Heart right ventricle (tissue), 16 donors: ENCODE data around the gene PRKRIP1. TPM values are rescaled to one million over a fixed set of nuclear protein-coding genes. Genes with fewer than 3 reads are reported as not detected.
A peak's percentile ranks its signal among the peaks of the same experiment; 100 is the strongest.
"Not testable (repeated sequence)": the region's sequence is repeated elsewhere in the genome, so short reads cannot be mapped to it uniquely, and the experiment has no call there.

ENCODE experiments used
- ATAC-seq, 8 donors: fragments of 200-7000 bp; cut with Tn5 transposase; one replicate each; pipeline ENCODE4 v1.9.1; 2020; ENCODE audit warnings: mild to moderate bottlenecking in 8 of 8, moderate library complexity in 8 of 8, moderate number of reproducible peaks in 1 of 8
- DNase-seq, 2 donors: peaks; one replicate each; pipeline ENCODE4 v3.0.0-alpha.2; 2020
- H3K27ac ChIP-seq, 10 donors: fragments of 200-600 bp; sonication (generic) in 2 of 10; one replicate each; pipeline versions ENCODE4 v1.5.0 to v1.8.0; 2020 to 2022; ENCODE audit warnings: mild to moderate bottlenecking in 3 of 10
- H3K27me3 ChIP-seq, 7 donors: fragments of 200-600 bp; one replicate each; pipeline ENCODE4 v1.8.0; 2021 to 2022; ENCODE audit warnings: mild to moderate bottlenecking in 2 of 7
- H3K36me3 ChIP-seq, 9 donors: fragments of 200-600 bp; sonication (generic) in 1 of 9; one replicate each; pipeline versions ENCODE4 v1.5.0 to v1.8.0; 2020 to 2022; ENCODE audit warnings: mild to moderate bottlenecking in 2 of 9
- H3K4me1 ChIP-seq, 9 donors: fragments of 200-600 bp; sonication (generic) in 1 of 9; one replicate each; pipeline versions ENCODE4 v1.5.0 to v1.8.0; 2020 to 2022; ENCODE audit warnings: mild to moderate bottlenecking in 4 of 9
- H3K4me3 ChIP-seq, 10 donors: fragments of 200-600 bp; sonication (generic) in 2 of 10; one replicate each; pipeline versions ENCODE4 v1.5.0 to v1.8.0; 2020 to 2022; ENCODE audit warnings: mild to moderate bottlenecking in 7 of 10, moderate library complexity in 2 of 10
- H3K9me3 ChIP-seq, 11 donors: fragments of 200-600 bp in 10 of 11; sonication (generic) in 2 of 11; one replicate each; pipeline versions ENCODE4 v1.5.0 to v1.8.0; 2013 to 2022; ENCODE audit warnings: mild to moderate bottlenecking in 2 of 11, control low read depth in 1 of 11, moderate library complexity in 1 of 11
- CTCF ChIP-seq, 9 donors: fragments of 200-600 bp; sonication (generic) in 2 of 9; IDR thresholded peaks; one replicate each; pipeline versions ENCODE4 v1.5.0 to v1.8.0; 2021 to 2022; ENCODE audit warnings: antibody characterized with exemption in 9 of 9, mild to moderate bottlenecking in 5 of 9, moderate library complexity in 1 of 9
- WGBS, 2 donors: extraction: QIAGEN DNeasy Blood & Tissue Kit; methylation state at CpG; one replicate each; pipeline ENCODE4 v1.1.7; 2013; ENCODE audit warnings: inconsistent platforms in 1 of 2; 5-methylcytosine and 5-hydroxymethylcytosine counted together
- intact Hi-C, 10 donors: fragments of 100-400 bp; cut with DNase I; formaldehyde crosslinking; loops; one replicate each; pipeline versions ENCODE4 v1.11.1 to v1.14.2; 2022
- polyA plus RNA-seq, 2 donors: library from polyadenylated mRNA; stranded (reverse); fragments of 200-250 nt; gene quantifications; one replicate each; pipeline ENCODE4 v1.2.3, GENCODE V29; 2013
- total RNA-seq, 10 donors: library from RNA; stranded (reverse); fragmentation: NEBNext Ultra II Directional in 3 of 10; extraction: Animal tissue kit (Norgen Biotek cat#: 25700) in 3 of 10; gene quantifications; one replicate each; pipeline versions ENCODE4 v1.2.1 to v1.2.4, GENCODE V29; 2021 to 2023
- donor health status: Arrhythmogenic right ventricular cardiomyopathy.
- donor health status: ischemic (EF 13 %, LVEDD 7.1; RV severe dilation, severe dysfunction).
- donor health status: healthy with polysubstance abuse.
- donor health status: DM: no; HTN: yes; CAD: no.
- donor health status: DM: no; HTN: no; CAD: no.
- donor health status: ischemic (EF 25% LVEDD 6.9; RV normal size, moderate dysfunction).
- donor health status: ischemic (EF 25% LVEDD 5.7; RV mildly dilated, moderate dysfunction).
- donor health status: healthy.
- donor health status: DM: yes; HTN: yes; CAD: no.
- donor health status: Ischemic cardiomyopathy.
- donor health status: ischemic (EF 35%, LVEDD 5.7; RV mildly dilated, moderate dysfunction).
- donor health status: nonischemic (EF 11% LVEDD 7.7; RV severe dilation, severe dysfunction).
- donor health status: DM: yes; HTN: yes; CAD: no.
- donor health status: PGD.
- donor health status: ischemic (EF 29% LVEDD 5.4; RV normal size, mild dysfunction).
- donor health status: nonischemic (EF 23%, LVEDD 6.1; RV moderate dilation, normal function).

Gene PRKRIP1
- total and polyA plus RNA-seq, 12 donors, result 7.1 to 28.2 (median 11.3) TPM

DNA sequence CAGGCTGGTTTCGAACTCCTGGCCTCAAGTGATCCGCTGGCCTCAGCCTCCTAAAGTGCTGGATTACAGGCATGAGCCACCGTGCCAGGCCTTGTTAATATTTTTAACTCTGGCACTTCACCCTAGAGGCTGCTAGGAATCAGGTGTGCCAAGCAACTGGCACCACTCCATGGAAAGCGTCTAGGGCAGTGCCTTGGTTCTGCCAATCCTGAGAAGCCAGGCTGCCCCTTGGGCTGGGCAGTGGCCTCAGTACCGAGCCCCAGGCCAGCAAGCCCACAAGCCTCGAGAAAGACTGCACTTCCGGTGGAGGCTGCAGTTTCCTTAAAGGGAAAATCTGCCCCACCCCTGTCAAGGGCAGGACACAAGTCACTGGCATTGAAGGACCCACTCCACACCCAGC, 57.2 kb downstream of the PRKRIP1 start:
- TF ChIP-seq CTCF (IDR thresholded peaks at IDR 0.05), result no peak
- Histone ChIP-seq H3K27me3 (no peaks in the 10 kb centered on the region), H3K36me3 (peaks cover 0 to 41% (median 15%) of the 10 kb centered on the region in 9 donors), H3K4me3 (no peak overlapping the region), H3K4me1 (no peaks in the 10 kb centered on the region), H3K9me3 (no peaks in the 10 kb centered on the region), H3K27ac (peak overlapping the region in 1 of 10 donors; percentile 9)
- intact Hi-C loops, result no loop called here
- DNase-seq (no peak), ATAC-seq (peak in 7 of 8 donors; percentile 12 to 69 (median 44))
- 55% methylated on average over 7 of the region's 7 CpGs for WGBS, 2 donors

DNA sequence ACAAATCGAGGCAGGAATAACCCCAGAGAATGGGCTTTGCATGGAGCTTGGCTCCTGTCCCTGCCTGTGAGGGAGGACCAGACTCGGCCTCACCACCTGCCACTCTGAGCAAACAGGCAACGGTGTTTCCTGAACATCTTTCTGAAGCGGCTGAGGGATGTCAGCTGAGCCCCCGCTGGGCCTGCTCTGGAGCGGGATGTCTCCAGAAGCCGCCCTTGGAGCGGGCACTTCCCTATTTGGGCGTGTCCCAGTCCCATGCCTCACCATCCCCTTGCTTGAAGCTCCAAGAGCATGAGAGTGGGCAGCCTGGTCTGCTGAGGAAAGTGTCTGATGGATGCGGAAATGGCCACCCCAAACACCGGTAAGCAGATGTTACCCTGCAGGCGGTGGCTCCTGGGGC, 58.3 kb downstream of the PRKRIP1 start:
- Histone ChIP-seq H3K9me3 (no peaks in the 10 kb centered on the region), H3K4me1 (no peaks in the 10 kb centered on the region), H3K27me3 (no peaks in the 10 kb centered on the region), H3K4me3 (no peak overlapping the region), H3K36me3 (peaks cover 0 to 44% (median 16%) of the 10 kb centered on the region in 9 donors), H3K27ac (no peak overlapping the region)
- no peak for DNase-seq
- no peak for ATAC-seq
- TF ChIP-seq CTCF (IDR thresholded peaks at IDR 0.05), result no peak
- 66 to 74% methylated on average over 12 of the region's 12 CpGs for WGBS, 2 donors
- intact Hi-C loops, result no loop called here

DNA sequence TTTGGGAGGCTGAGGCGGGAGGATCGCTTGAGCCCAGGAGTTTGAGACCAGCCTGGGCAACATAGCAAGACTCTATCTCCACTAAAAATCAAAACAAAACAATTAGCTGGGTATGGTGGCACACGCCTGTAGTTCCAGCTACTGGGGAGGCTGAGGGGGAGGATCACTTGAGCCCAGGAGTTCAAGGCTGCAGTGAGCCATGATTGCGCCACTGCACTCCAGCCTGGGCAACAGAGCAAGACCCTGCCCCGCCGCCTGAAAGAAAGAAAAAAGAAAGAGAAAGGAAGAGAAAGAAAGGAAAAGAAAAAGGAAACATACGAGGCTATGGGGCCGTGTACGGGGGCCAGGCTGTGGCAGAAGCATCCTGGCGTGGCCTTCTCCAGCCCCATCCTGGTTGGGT, 58.8 kb downstream of the PRKRIP1 start:
- H3K27ac ChIP-seq, intact Hi-C loops, ATAC-seq, H3K4me3 ChIP-seq, H3K27me3 ChIP-seq, DNase-seq, H3K9me3 ChIP-seq, H3K4me1 ChIP-seq: not testable (repeated sequence)
- peaks cover 0 to 48% (median 16%) of the 10 kb centered on the region in 9 donors for H3K36me3 ChIP-seq
- WGBS, 2 donors, result 93 to 95% methylated on average over 10 of the region's 10 CpGs

DNA sequence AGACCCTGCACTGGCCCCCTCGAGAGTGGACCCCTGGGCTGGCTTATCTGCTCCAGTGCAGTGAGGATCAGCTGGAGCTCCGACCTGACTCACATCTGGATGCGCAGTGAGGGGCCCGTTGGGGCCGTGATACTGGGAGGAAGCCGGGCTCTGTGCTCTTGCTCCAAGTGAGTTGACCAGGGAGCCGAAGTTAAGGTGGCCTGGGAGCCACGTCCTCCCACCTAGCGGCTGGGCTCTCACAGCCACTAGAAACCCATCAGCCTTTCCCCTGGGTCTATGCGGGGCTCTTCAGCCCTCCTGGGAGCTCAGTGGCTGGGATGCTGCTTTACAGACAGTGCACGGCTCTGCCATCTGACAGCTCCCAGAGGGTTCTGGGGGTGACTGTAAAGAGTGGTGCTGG, 59.4 kb downstream of the PRKRIP1 start:
- H3K4me3 ChIP-seq, result no peak overlapping the region
- no peak for ATAC-seq
- no peak for TF ChIP-seq CTCF (IDR thresholded peaks at IDR 0.05)
- H3K9me3 ChIP-seq, result no peaks in the 10 kb centered on the region
- H3K36me3 ChIP-seq, result peaks cover 0 to 51% (median 16%) of the 10 kb centered on the region in 9 donors
- H3K4me1 ChIP-seq, result no peaks in the 10 kb centered on the region
- DNase-seq, result no peak
- intact Hi-C loops, result no loop called here
- no peaks in the 10 kb centered on the region for H3K27me3 ChIP-seq
- no peak overlapping the region for H3K27ac ChIP-seq
- 80 to 83% methylated on average over 11 of the region's 11 CpGs for WGBS, 2 donors

- intact Hi-C loops, result no loop called here
- TF ChIP-seq CTCF (IDR thresholded peaks at IDR 0.05), result no peak
- Histone ChIP-seq H3K4me1 (no peaks in the 10 kb centered on the region), H3K27me3 (no peaks in the 10 kb centered on the region), H3K9me3 (no peaks in the 10 kb centered on the region), H3K27ac (no peak overlapping the region), H3K4me3 (no peak overlapping the region), H3K36me3 (peaks cover 0 to 51% (median 16%) of the 10 kb centered on the region in 9 donors)
- 92 to 93% methylated on average over 10 of the region's 10 CpGs for WGBS, 2 donors
- ATAC-seq (no peak), DNase-seq (no peak)
These were observed 60.2 kb downstream of the PRKRIP1 start for GRCh38 chr7:102456327-102456726.
